ENCODE data around the gene HDAC9.

- no peak for TF ChIP-seq FOXP2 (optimal IDR thresholded peaks at IDR 0.05; ENCODE audit: control extremely low read depth, extremely low read length, insufficient read depth)
- no peak for TF ChIP-seq POLR2AphosphoS5 (IDR thresholded peaks at IDR 0.05; ENCODE audit: borderline replicate concordance, low read depth, low read length)
- TF ChIP-seq EZH2 (IDR thresholded peaks at IDR 0.05), result no peak
Observed at GRCh38 chr7:18570441-18570840, 74.9 kb downstream of the HDAC9 start.

All from SK-N-MC (cell line).